H9 (cell line): ENCODE measurements around the gene GPR141. TPM values are rescaled to one million over a fixed set of nuclear protein-coding genes. Genes with fewer than 3 reads are reported as not detected.

ENCODE experiments used
- DNase-seq: peaks from one replicate; pipeline ENCODE4 v3.0.0-alpha.2; 2017
- H2AFZ ChIP-seq: one replicate; pipeline ENCODE4 v1.6.1; 2013; ENCODE audit warnings: mild to moderate bottlenecking, low read length, control low read depth, moderate library complexity
- H2AK5ac ChIP-seq: 2 replicates; pipeline ENCODE4 v1.6.1; 2013; ENCODE audit warnings: low read length, control low read depth, mixed read lengths; ENCODE audit not compliant: insufficient read length
- H2BK120ac ChIP-seq: one replicate; pipeline ENCODE4 v1.6.1; 2013; ENCODE audit warnings: low read depth, mild to moderate bottlenecking, low read length, control low read depth, inconsistent platforms; ENCODE audit not compliant: poor library complexity, severe bottlenecking
- H2BK12ac ChIP-seq: 2 replicates; pipeline ENCODE4 v1.6.1; 2013; ENCODE audit warnings: low read length, control low read depth, mixed read lengths, low read depth; ENCODE audit not compliant: insufficient read length
- H2BK15ac ChIP-seq: 2 replicates; pipeline ENCODE4 v1.6.1; 2013; ENCODE audit warnings: low read depth, low read length, control low read depth
- H2BK20ac ChIP-seq: one replicate; pipeline ENCODE4 v1.6.1; 2013; ENCODE audit warnings: low read depth, mild to moderate bottlenecking, low read length, control low read depth, inconsistent platforms; ENCODE audit not compliant: poor library complexity, severe bottlenecking
- H2BK5ac ChIP-seq: 2 replicates; pipeline ENCODE4 v1.6.1; 2013; ENCODE audit warnings: low read length, control low read depth, mixed read lengths; ENCODE audit not compliant: insufficient read length
- H3K14ac ChIP-seq: 2 replicates; pipeline ENCODE4 v1.6.1; 2013; ENCODE audit warnings: low read length, control low read depth; ENCODE audit not compliant: insufficient read depth
- H3K18ac ChIP-seq: 2 replicates; pipeline ENCODE4 v1.6.1; 2013; ENCODE audit warnings: low read depth, mild to moderate bottlenecking, mixed read lengths, low read length, control low read depth; ENCODE audit not compliant: insufficient read length
- H3K23ac ChIP-seq: 2 replicates; pipeline ENCODE4 v1.6.1; 2013; ENCODE audit warnings: low read length, control low read depth, mixed read lengths, low read depth; ENCODE audit not compliant: insufficient read length
- H3K23me2 ChIP-seq: 2 replicates; pipeline ENCODE4 v1.6.1; 2013; ENCODE audit warnings: low read depth, mild to moderate bottlenecking, mixed read lengths, low read length, control low read depth; ENCODE audit not compliant: insufficient read length, poor library complexity, severe bottlenecking
- H3K27ac ChIP-seq: 2 replicates; pipeline ENCODE4 v1.5.1; 2013; ENCODE audit warnings: low read length, control low read depth, mixed read lengths, low read depth; ENCODE audit not compliant: insufficient read length
- H3K27me3 ChIP-seq: 2 replicates; pipeline ENCODE4 v1.6.1; 2013; ENCODE audit warnings: low read length, control low read depth, inconsistent platforms; ENCODE audit not compliant: insufficient read depth
- H3K4ac ChIP-seq: 2 replicates; pipeline ENCODE4 v1.6.1; 2013; ENCODE audit warnings: low read depth, mild to moderate bottlenecking, control low read depth, inconsistent platforms, low read length, moderate library complexity
- H3K4me1 ChIP-seq: 2 replicates; pipeline ENCODE4 v1.6.1; 2013; ENCODE audit warnings: low read length, control low read depth, inconsistent platforms; ENCODE audit not compliant: insufficient read depth
- H3K4me2 ChIP-seq: 2 replicates; pipeline ENCODE4 v1.6.1; 2013; ENCODE audit warnings: low read length, control low read depth, mixed read lengths; ENCODE audit not compliant: insufficient read length, insufficient read depth
- H3K56ac ChIP-seq: 2 replicates; pipeline ENCODE4 v1.6.1; 2013; ENCODE audit warnings: low read depth, mild to moderate bottlenecking, mixed read lengths, low read length, control low read depth; ENCODE audit not compliant: insufficient read length
- H3K79me1 ChIP-seq: 2 replicates; pipeline ENCODE4 v1.6.1; 2013; ENCODE audit warnings: low read depth, mild to moderate bottlenecking, moderate library complexity, low read length, control low read depth, inconsistent platforms; ENCODE audit not compliant: insufficient read depth, poor library complexity, severe bottlenecking
- H3K79me2 ChIP-seq: 2 replicates; pipeline ENCODE4 v1.6.1; 2013; ENCODE audit warnings: low read length, control low read depth, inconsistent platforms; ENCODE audit not compliant: insufficient read depth
- H3K9ac ChIP-seq: 2 replicates; pipeline ENCODE4 v1.6.1; 2013; ENCODE audit warnings: low read length, control low read depth, mixed read lengths; ENCODE audit not compliant: insufficient read length; ENCODE audit errors: extremely low read depth
- H3K9me3 ChIP-seq: one replicate; pipeline ENCODE4 v1.6.1; 2013; ENCODE audit warnings: low read depth, low read length, inconsistent platforms; ENCODE audit not compliant: control insufficient read depth
- H3T11ph ChIP-seq: one replicate; pipeline ENCODE4 v1.6.1; 2013; ENCODE audit warnings: mild to moderate bottlenecking, low read length, control low read depth, inconsistent platforms
- H4K20me1 ChIP-seq: one replicate; pipeline ENCODE4 v1.6.1; 2013; ENCODE audit not compliant: control insufficient read depth, insufficient read length, insufficient read depth
- H4K5ac ChIP-seq: 2 replicates; pipeline ENCODE4 v1.6.1; 2013; ENCODE audit warnings: low read depth, mild to moderate bottlenecking, mixed read lengths, low read length, control low read depth; ENCODE audit not compliant: insufficient read length
- H4K8ac ChIP-seq: replicated peaks from 2 replicates; pipeline ENCODE4 v1.6.1; 2013; ENCODE audit warnings: low read length, control low read depth, mixed read lengths, low read depth; ENCODE audit not compliant: insufficient read length
- H4K91ac ChIP-seq: 2 replicates; pipeline ENCODE4 v1.6.1; 2013; ENCODE audit warnings: low read depth, mild to moderate bottlenecking, moderate library complexity, mixed read lengths, low read length, control low read depth; ENCODE audit not compliant: insufficient read length
- H3K27ac Mint-ChIP-seq, 3 experiments: 2 replicates in 2 of 3; 3 replicates in 1 of 3; pipeline ENCODE4 v1.8.0; 2020 to 2021; ENCODE audit warnings: mixed read lengths in 3 of 3, mild to moderate bottlenecking in 1 of 3, moderate library complexity in 1 of 3
- H3K27me3 Mint-ChIP-seq: 2 replicates; pipeline ENCODE4 v1.8.0; 2021; ENCODE audit warnings: low read depth, mild to moderate bottlenecking, moderate library complexity, mixed read lengths
- H3K36me3 Mint-ChIP-seq, 3 experiments: 2 replicates in 2 of 3; 3 replicates in 1 of 3; pipeline ENCODE4 v1.8.0; 2020 to 2021; ENCODE audit warnings: low read depth in 3 of 3, mixed read lengths in 3 of 3; ENCODE audit not compliant: insufficient read depth in 1 of 3
- H3K4me1 Mint-ChIP-seq, 2 experiments: 2 replicates each; pipeline ENCODE4 v1.8.0; 2020; ENCODE audit warnings: mixed read lengths in 2 of 2
- H3K4me3 Mint-ChIP-seq, 2 experiments: 2 replicates in 1 of 2; 3 replicates in 1 of 2; pipeline ENCODE4 v1.8.0; 2020 to 2021; ENCODE audit warnings: mild to moderate bottlenecking in 2 of 2, mixed read lengths in 2 of 2, moderate library complexity in 1 of 2
- H3K9me3 Mint-ChIP-seq, 2 experiments: 2 replicates in 1 of 2; 3 replicates in 1 of 2; pipeline ENCODE4 v1.8.0; 2020; ENCODE audit warnings: mild to moderate bottlenecking in 2 of 2, mixed read lengths in 2 of 2, moderate library complexity in 1 of 2
- WGBS: extraction: QIAGEN DNeasy Blood & Tissue Kit; methylation state at CpG from one replicate; pipeline ENCODE4 v1.1.7; 2013; ENCODE audit warnings: missing lambda C conversion rate, low lambda C conversion rate, mixed read lengths; ENCODE audit not compliant: insufficient read length; ENCODE audit errors: extremely low coverage; 5-methylcytosine and 5-hydroxymethylcytosine counted together
- total RNA-seq: library from RNA; stranded (reverse); gene quantifications from 2 replicates; pipeline ENCODE4 v1.2.1, GENCODE V29; 2021
- TF ChIP-seq, protein P1 (sequence below): fragments of 200-600 bp; sonication (generic); conservative IDR thresholded peaks from 3 replicates; pipeline ENCODE4 v1.8.0; 2021; ENCODE audit warnings: antibody characterized with exemption, mild to moderate bottlenecking

Gene GPR141
- total RNA-seq, 1 experiment from 2014 or later, result 0.50 TPM

DNA sequence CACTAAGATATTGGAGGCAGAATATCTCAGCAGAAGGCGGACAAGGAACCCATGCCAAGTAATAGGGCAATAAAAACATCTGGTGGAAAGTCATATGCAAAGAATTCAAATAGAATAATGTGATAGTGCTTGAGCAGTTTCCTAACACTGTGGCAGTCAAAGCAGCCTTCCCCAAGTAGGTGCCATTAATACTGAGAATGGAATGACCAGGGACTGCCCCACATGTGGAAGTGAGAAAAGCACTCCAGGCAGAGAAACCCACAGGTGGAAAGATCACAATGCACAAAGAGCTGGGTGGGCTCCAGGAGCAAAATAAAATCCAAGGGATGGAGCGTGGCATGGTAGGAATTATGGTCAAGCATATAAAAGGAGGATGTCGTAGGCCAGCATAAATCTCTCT, 100.4 kb downstream of the GPR141 start:
- Histone ChIP-seq H3K9ac (no peak overlapping the region), H3K23me2 (no peaks in the 10 kb centered on the region), H3T11ph (no peak overlapping the region), H3K18ac (no peak overlapping the region), H3K56ac (no peak overlapping the region), H3K4ac (no peak overlapping the region), H2BK20ac (no peak overlapping the region), H2AK5ac (no peak overlapping the region), H2BK15ac (no peak overlapping the region), H3K79me2 (no peaks in the 10 kb centered on the region), H3K23ac (no peak overlapping the region), H3K27me3 (no peaks in the 10 kb centered on the region), H3K79me1 (no peaks in the 10 kb centered on the region), H4K91ac (no peak overlapping the region), H4K5ac (no peak overlapping the region), H2BK12ac (no peak overlapping the region), H3K4me1 (no peaks in the 10 kb centered on the region), H2BK120ac (no peak overlapping the region), H3K4me2 (no peak overlapping the region), H2BK5ac (no peak overlapping the region), H4K20me1 (no peaks in the 10 kb centered on the region), H3K27ac (no peak overlapping the region), H3K14ac (no peak overlapping the region), H2AFZ (no peak overlapping the region), H3K9me3 (no peaks in the 10 kb centered on the region), H4K8ac (no peak overlapping the region)
- no peaks in the 10 kb centered on the region for H3K36me3 Mint-ChIP-seq
- WGBS, result no CpG with 5 or more reads among the region's 3 CpGs
- peaks cover 6 to 7% of the 10 kb centered on the region in 2 experiments; a peak in 2 of 4 replicates for H3K4me1 Mint-ChIP-seq
- TF ChIP-seq, protein P1, sequence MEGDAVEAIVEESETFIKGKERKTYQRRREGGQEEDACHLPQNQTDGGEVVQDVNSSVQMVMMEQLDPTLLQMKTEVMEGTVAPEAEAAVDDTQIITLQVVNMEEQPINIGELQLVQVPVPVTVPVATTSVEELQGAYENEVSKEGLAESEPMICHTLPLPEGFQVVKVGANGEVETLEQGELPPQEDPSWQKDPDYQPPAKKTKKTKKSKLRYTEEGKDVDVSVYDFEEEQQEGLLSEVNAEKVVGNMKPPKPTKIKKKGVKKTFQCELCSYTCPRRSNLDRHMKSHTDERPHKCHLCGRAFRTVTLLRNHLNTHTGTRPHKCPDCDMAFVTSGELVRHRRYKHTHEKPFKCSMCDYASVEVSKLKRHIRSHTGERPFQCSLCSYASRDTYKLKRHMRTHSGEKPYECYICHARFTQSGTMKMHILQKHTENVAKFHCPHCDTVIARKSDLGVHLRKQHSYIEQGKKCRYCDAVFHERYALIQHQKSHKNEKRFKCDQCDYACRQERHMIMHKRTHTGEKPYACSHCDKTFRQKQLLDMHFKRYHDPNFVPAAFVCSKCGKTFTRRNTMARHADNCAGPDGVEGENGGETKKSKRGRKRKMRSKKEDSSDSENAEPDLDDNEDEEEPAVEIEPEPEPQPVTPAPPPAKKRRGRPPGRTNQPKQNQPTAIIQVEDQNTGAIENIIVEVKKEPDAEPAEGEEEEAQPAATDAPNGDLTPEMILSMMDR, result no peak
- H3K9me3 Mint-ChIP-seq, result no peaks in the 10 kb centered on the region
- no peak overlapping the region for H3K4me3 Mint-ChIP-seq
- no peak for DNase-seq
- H3K27ac Mint-ChIP-seq, result no peak overlapping the region
- H3K27me3 Mint-ChIP-seq, result no peaks in the 10 kb centered on the region
